Tibial nerve (tissue), 3 donors: Measurements from ENCODE around the gene SCCPDH.

Experiments used
- CTCF ChIP-seq, 5 experiments: fragments of 200-600 bp in 3 of 5; fragments of 450-650 bp in 2 of 5; sonication (generic) in 3 of 5; IDR thresholded peaks; one replicate each; pipeline ENCODE4 v1.5.1; 2016 to 2019; ENCODE audit warnings: antibody characterized with exemption in 5 of 5, mild to moderate bottlenecking in 3 of 5, moderate library complexity in 2 of 5
- POLR2A ChIP-seq, 2 donors: fragments of 450-650 bp; IDR thresholded peaks; one replicate each; pipeline ENCODE4 v1.6.1; 2017; ENCODE audit warnings: antibody characterized with exemption in 2 of 2, mild to moderate bottlenecking in 2 of 2, moderate library complexity in 2 of 2

DNA sequence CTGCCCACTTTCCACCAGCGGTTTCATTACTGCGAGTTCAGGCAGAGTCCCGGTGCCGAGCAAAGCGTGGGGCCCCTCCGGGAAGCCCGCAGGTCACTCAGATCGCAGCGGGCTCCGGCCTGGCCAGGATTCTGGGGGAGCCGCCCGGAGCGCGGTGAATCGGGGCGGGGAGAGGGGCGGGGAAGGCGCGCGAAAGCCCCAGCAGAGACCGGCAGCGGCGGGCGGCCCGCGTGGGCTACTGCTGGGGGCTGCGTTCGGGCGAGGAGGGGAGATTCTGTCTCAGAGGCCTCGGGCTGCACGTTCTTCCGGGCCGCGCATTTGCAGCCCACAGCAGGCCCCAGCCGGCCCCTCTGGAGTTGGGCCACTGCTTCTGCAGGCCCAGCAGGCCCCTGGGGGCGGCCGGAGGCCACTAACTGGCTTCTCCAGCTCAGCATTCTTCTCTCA, 64.7 kb downstream of the SCCPDH start:
- no peak for TF ChIP-seq POLR2A (IDR thresholded peaks at IDR 0.05)
- no peak for TF ChIP-seq CTCF (IDR thresholded peaks at IDR 0.05)
